NB4 (cell line): Measurements from ENCODE around the gene BICD2.

ENCODE experiments used
- MYC ChIP-seq: IDR thresholded peaks from 2 replicates; pipeline ENCODE4 v1.6.1; 2011; ENCODE audit warnings: low read depth, low read length
- POLR2A ChIP-seq: IDR thresholded peaks from 2 replicates; pipeline ENCODE4 v1.6.1; 2011; ENCODE audit warnings: mild to moderate bottlenecking; ENCODE audit not compliant: insufficient read length; ENCODE audit errors: extremely low read depth
- TF ChIP-seq, protein P1 (sequence below): IDR thresholded peaks from one replicate; pipeline ENCODE4 v1.5.1; 2012; ENCODE audit warnings: low read depth, low read length
- TF ChIP-seq, protein P2 (sequence below): IDR thresholded peaks from 2 replicates; pipeline ENCODE4 v1.6.1; 2011; ENCODE audit warnings: low read depth, low read length

DNA sequence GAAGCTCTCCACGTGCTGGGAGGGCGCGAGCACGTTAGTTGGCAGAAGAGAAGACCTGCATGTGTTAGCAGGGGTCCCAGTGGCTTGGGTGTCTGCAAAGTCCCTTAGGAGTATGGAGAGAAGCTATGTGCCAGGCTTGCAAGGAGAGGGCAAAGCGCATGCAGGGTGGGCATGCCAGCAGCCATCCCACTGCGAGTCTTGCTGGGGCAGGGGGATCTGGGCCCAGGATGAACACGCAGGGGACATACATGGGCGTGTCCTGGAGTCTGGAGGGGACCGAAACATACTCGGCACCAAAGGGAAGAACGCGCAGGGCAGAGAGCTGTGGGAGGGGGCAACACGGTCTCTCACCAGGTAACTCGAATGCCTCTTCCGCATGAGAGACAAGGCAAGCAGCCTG lies 51.1 kb downstream of the BICD2 start:
- TF ChIP-seq, protein P1, sequence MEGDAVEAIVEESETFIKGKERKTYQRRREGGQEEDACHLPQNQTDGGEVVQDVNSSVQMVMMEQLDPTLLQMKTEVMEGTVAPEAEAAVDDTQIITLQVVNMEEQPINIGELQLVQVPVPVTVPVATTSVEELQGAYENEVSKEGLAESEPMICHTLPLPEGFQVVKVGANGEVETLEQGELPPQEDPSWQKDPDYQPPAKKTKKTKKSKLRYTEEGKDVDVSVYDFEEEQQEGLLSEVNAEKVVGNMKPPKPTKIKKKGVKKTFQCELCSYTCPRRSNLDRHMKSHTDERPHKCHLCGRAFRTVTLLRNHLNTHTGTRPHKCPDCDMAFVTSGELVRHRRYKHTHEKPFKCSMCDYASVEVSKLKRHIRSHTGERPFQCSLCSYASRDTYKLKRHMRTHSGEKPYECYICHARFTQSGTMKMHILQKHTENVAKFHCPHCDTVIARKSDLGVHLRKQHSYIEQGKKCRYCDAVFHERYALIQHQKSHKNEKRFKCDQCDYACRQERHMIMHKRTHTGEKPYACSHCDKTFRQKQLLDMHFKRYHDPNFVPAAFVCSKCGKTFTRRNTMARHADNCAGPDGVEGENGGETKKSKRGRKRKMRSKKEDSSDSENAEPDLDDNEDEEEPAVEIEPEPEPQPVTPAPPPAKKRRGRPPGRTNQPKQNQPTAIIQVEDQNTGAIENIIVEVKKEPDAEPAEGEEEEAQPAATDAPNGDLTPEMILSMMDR = no peak
- TF ChIP-seq MYC = no peak
- TF ChIP-seq POLR2A = no peak
- TF ChIP-seq, protein P2, sequence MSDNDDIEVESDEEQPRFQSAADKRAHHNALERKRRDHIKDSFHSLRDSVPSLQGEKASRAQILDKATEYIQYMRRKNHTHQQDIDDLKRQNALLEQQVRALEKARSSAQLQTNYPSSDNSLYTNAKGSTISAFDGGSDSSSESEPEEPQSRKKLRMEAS = no peak
